Spleen (tissue), 11 donors: ENCODE measurements around the gene SETD7. TPM values are rescaled to one million over a fixed set of nuclear protein-coding genes. Genes with fewer than 3 reads are reported as not detected.

Experiments used
- DNase-seq: peaks from one replicate; pipeline ENCODE4 v3.0.0-alpha.2; 2020
- H3K27ac ChIP-seq, 8 donors: fragments of 200-600 bp; sonication (generic) in 7 of 8; 1 replicate in 4 of 8; 2 replicates in 4 of 8; pipeline versions ENCODE4 v1.5.0 to v1.8.0; 2016 to 2021; ENCODE audit warnings: inconsistent platforms in 4 of 8, mild to moderate bottlenecking in 4 of 8, moderate library complexity in 1 of 8
- H3K27me3 ChIP-seq, 7 donors: fragments of 200-600 bp; sonication (generic) in 6 of 7; replicated peaks in 1 of 7; 1 replicate in 4 of 7; 2 replicates in 3 of 7; pipeline versions ENCODE4 v1.5.0 to v1.8.0; 2016 to 2021; ENCODE audit warnings: inconsistent platforms in 3 of 7, mild to moderate bottlenecking in 1 of 7
- H3K36me3 ChIP-seq, 6 donors: fragments of 200-600 bp; sonication (generic) in 5 of 6; 1 replicate in 4 of 6; 2 replicates in 2 of 6; pipeline versions ENCODE4 v1.5.0 to v1.8.0; 2016 to 2021; ENCODE audit warnings: inconsistent platforms in 2 of 6
- H3K4me1 ChIP-seq, 6 donors: fragments of 200-600 bp; sonication (generic) in 5 of 6; 1 replicate in 3 of 6; 2 replicates in 3 of 6; pipeline versions ENCODE4 v1.5.0 to v1.8.0; 2016 to 2021; ENCODE audit warnings: inconsistent platforms in 3 of 6
- H3K4me3 ChIP-seq, 8 donors: fragments of 200-600 bp; sonication (generic) in 7 of 8; 1 replicate in 4 of 8; 2 replicates in 4 of 8; pipeline versions ENCODE4 v1.5.0 to v1.8.0; 2016 to 2021; ENCODE audit warnings: inconsistent platforms in 4 of 8, mild to moderate bottlenecking in 4 of 8, moderate library complexity in 2 of 8
- H3K9me3 ChIP-seq, 8 donors: fragments of 200-600 bp; sonication (generic) in 7 of 8; 1 replicate in 4 of 8; 2 replicates in 4 of 8; pipeline versions ENCODE4 v1.5.0 to v1.8.0; 2016 to 2021; ENCODE audit warnings: inconsistent platforms in 4 of 8
- CTCF ChIP-seq, 11 experiments: fragments of 200-600 bp in 7 of 11; fragments of 450-650 bp in 4 of 11; sonication (generic) in 4 of 11; IDR thresholded peaks in 8 of 11; conservative IDR thresholded peaks in 3 of 11; 1 replicate in 7 of 11; 2 replicates in 4 of 11; pipeline versions ENCODE4 v1.4.0 to v1.8.0; 2016 to 2021; ENCODE audit warnings: antibody characterized with exemption in 11 of 11, inconsistent platforms in 4 of 11, mild to moderate bottlenecking in 1 of 11
- POLR2A ChIP-seq, 3 donors: fragments of 450-650 bp; IDR thresholded peaks; one replicate each; pipeline ENCODE4 v1.5.1; 2017; ENCODE audit warnings: antibody characterized with exemption in 3 of 3, mild to moderate bottlenecking in 1 of 3
- POLR2AphosphoS5 ChIP-seq, 3 donors: sonication (generic); formaldehyde crosslinking; IDR thresholded peaks; one replicate each; pipeline ENCODE4 v1.5.1; 2017; ENCODE audit warnings: antibody characterized with exemption in 3 of 3
- WGBS, 5 donors: extraction: QIAGEN DNeasy Blood & Tissue Kit in 3 of 5; methylation state at CpG; one replicate each; pipeline versions ENCODE4 v1.1.5 to v1.1.7; 2013 to 2018; 5-methylcytosine and 5-hydroxymethylcytosine counted together
- intact Hi-C: fragments of 100-400 bp; cut with DNase I; formaldehyde crosslinking; loops from one replicate; pipeline ENCODE4 v1.15.0; 2023; ENCODE audit warnings: low total_unique reads
- polyA plus RNA-seq, 3 donors: library from polyadenylated mRNA; stranded (reverse); fragments of 200-250 nt; gene quantifications; one replicate each; pipeline ENCODE4 v1.2.1, GENCODE V29; 2013
- total RNA-seq, 7 donors: library from RNA; depleted of rRNA in 3 of 7; stranded (reverse); fragments of >200 nt in 3 of 7; fragmentation: NEBNext Ultra II Directional in 4 of 7; extraction: Animal tissue kit (Norgen Biotek cat#: 25700) in 4 of 7; gene quantifications; one replicate each; pipeline versions ENCODE4 v1.1.0 to v1.2.1, GENCODE V29; 2016 to 2021
- donor health status: healthy with polysubstance abuse.
- donor health status: DM: no; HTN: no; CAD: no; lungs with moderate emphysema.
- donor health status: DM: no; HTN: no; CAD: no.
- donor health status: Bipolar disorder and iron deficiency.
- donor health status: healthy.
- donor health status: DM: no; HTN: no; CAD: no.
- donor health status: DM: yes; HTN: yes; CAD: no.

Gene SETD7
- total and polyA plus RNA-seq, 10 donors, result 5.0 to 45.4 (median 30.8) TPM

GRCh38 chr4:139560406-139561104 lies 4.5 kb upstream of the SETD7 start:
- TF ChIP-seq POLR2A (IDR thresholded peaks at IDR 0.05), result no peak
- no peak for TF ChIP-seq POLR2AphosphoS5 (IDR thresholded peaks at IDR 0.05)
- TF ChIP-seq CTCF (IDR thresholded peaks at IDR 0.05 in 8 of 11, conservative IDR thresholded peaks at IDR 0.05 in 3 of 11), result no peak
- DNase-seq, result peak; percentile 76
- Histone ChIP-seq H3K4me1 (peaks cover 7 to 54% (median 34%) of the 10 kb centered on the region in 6 donors), H3K4me3 (peak overlapping the region in 1 of 8 donors; percentile 38), H3K9me3 (no peaks in the 10 kb centered on the region), H3K36me3 (no peaks in the 10 kb centered on the region), H3K27ac (peak overlapping the region; percentile 49 to 97 (median 78)), H3K27me3 (peaks cover 0 to 18% (median 0%) of the 10 kb centered on the region in 7 donors)
- intact Hi-C loops, result no loop called here
- WGBS, 5 donors, result 23 to 60% (median 31%) methylated on average over 6 of the region's 6 CpGs

GRCh38 chr4:139559687-139560086 lies 3.7 kb upstream of the SETD7 start:
- Histone ChIP-seq H3K4me1 (peaks cover 7 to 62% (median 35%) of the 10 kb centered on the region in 6 donors), H3K27me3 (peaks cover 0 to 24% (median 0%) of the 10 kb centered on the region in 7 donors), H3K27ac (peak overlapping the region in 6 of 8 donors; percentile 70 to 97 (median 78)), H3K36me3 (no peaks in the 10 kb centered on the region), H3K9me3 (no peaks in the 10 kb centered on the region), H3K4me3 (no peak overlapping the region)
- intact Hi-C loops, result no loop called here
- WGBS, 5 donors, result 61 to 86% (median 77%) methylated on average over 6 of the region's 6 CpGs
- no peak for TF ChIP-seq POLR2A (IDR thresholded peaks at IDR 0.05)
- TF ChIP-seq POLR2AphosphoS5 (IDR thresholded peaks at IDR 0.05), result no peak
- TF ChIP-seq CTCF (IDR thresholded peaks at IDR 0.05 in 8 of 11, conservative IDR thresholded peaks at IDR 0.05 in 3 of 11), result no peak
- DNase-seq, result no peak

GRCh38 chr4:139559089-139559479 lies 3.1 kb upstream of the SETD7 start:
- intact Hi-C loops, result no loop called here
- no peaks in the 10 kb centered on the region for H3K36me3 ChIP-seq
- H3K27ac ChIP-seq, result peak overlapping the region in 4 of 8 donors; percentile 10 to 97 (median 81)
- no peak overlapping the region for H3K4me3 ChIP-seq
- no peaks in the 10 kb centered on the region for H3K9me3 ChIP-seq
- peaks cover 0 to 24% (median 0%) of the 10 kb centered on the region in 7 donors for H3K27me3 ChIP-seq
- TF ChIP-seq POLR2AphosphoS5 (IDR thresholded peaks at IDR 0.05), result no peak
- TF ChIP-seq POLR2A (IDR thresholded peaks at IDR 0.05), result no peak
- TF ChIP-seq CTCF (IDR thresholded peaks at IDR 0.05 in 8 of 11, conservative IDR thresholded peaks at IDR 0.05 in 3 of 11), result no peak
- H3K4me1 ChIP-seq, result peaks cover 10 to 68% (median 41%) of the 10 kb centered on the region in 6 donors
- WGBS, 5 donors, result 65 to 80% (median 77%) methylated on average over 5 of the region's 5 CpGs
- DNase-seq, result no peak
